Activated B cell treated with CpG ODN at 0.5 μM for 24 hours (primary cell): ENCODE measurements around the gene KLK7. TPM values are rescaled to one million over a fixed set of nuclear protein-coding genes. Genes with fewer than 3 reads are reported as not detected.

Experiments used
- ATAC-seq: fragments of 200-7000 bp; cut with Tn5 transposase; one replicate; pipeline ENCODE4 v1.10.0; 2021; ENCODE audit warnings: low read depth, mild to moderate bottlenecking, moderate library complexity
- CTCF ChIA-PET: fragments of 350-600 bp; sonication (Branson Sonifier 250); formaldehyde crosslinking; loops from one replicate; lab custom pipeline; 2021; ENCODE audit warnings: antibody characterized with exemption; lab: Charles Lee
- POLR2A ChIA-PET: fragments of 350-600 bp; sonication (Branson Sonifier 250); formaldehyde crosslinking; loops from one replicate; lab custom pipeline; 2021; ENCODE audit warnings: antibody characterized with exemption; lab: Charles Lee
- DNase-seq: peaks from one replicate; pipeline ENCODE4 v3.0.0; 2022
- H3K27ac Mint-ChIP-seq: one replicate; pipeline ENCODE4 v1.8.0; 2020; ENCODE audit warnings: mixed read lengths
- H3K27me3 Mint-ChIP-seq: one replicate; pipeline ENCODE4 v1.8.0; 2021; ENCODE audit warnings: mixed read lengths
- H3K36me3 Mint-ChIP-seq: one replicate; pipeline ENCODE4 v1.8.0; 2021; ENCODE audit warnings: low read depth, mixed read lengths
- H3K4me1 Mint-ChIP-seq: one replicate; pipeline ENCODE4 v1.8.0; 2021; ENCODE audit warnings: mixed read lengths
- H3K4me3 Mint-ChIP-seq: one replicate; pipeline ENCODE4 v1.8.0; 2020; ENCODE audit warnings: mild to moderate bottlenecking, mixed read lengths
- H3K9me3 Mint-ChIP-seq: one replicate; pipeline ENCODE4 v1.8.0; 2020; ENCODE audit warnings: mixed read lengths
- CTCF ChIP-seq: fragments of 200-600 bp; IDR thresholded peaks from one replicate; pipeline ENCODE4 v1.8.0; 2022; ENCODE audit warnings: antibody characterized with exemption, mild to moderate bottlenecking
- intact Hi-C: fragments of 100-400 bp; cut with micrococcal nuclease; formaldehyde crosslinking; loops from one replicate; pipeline ENCODE4 v1.15.1; 2024
- total RNA-seq: library from RNA; stranded (reverse); gene quantifications from 2 replicates; pipeline ENCODE4 v1.2.3, GENCODE V29; 2022

Gene KLK7
- total RNA-seq, 1 donor from 2014 or later: not detected

GRCh38 chr19:51025401-51025800 is 41.7 kb upstream of the KLK7 start:
- ChIA-PET POLR2A (no interaction called here), CTCF (no interaction called here)
- DNase-seq: no peak
- Mint-ChIP-seq H3K36me3 (no peaks in the 10 kb centered on the region), H3K27me3 (peaks cover 22% of the 10 kb centered on the region), H3K27ac (no peak overlapping the region), H3K4me3 (no peak overlapping the region), H3K9me3 (no peaks in the 10 kb centered on the region), H3K4me1 (no peaks in the 10 kb centered on the region)
- no peak for TF ChIP-seq CTCF
- intact Hi-C loops: no loop called here
- ATAC-seq: no peak

GRCh38 chr19:51024924-51025323 is 41.2 kb upstream of the KLK7 start:
- CTCF ChIA-PET: no interaction called here
- peaks cover 25% of the 10 kb centered on the region for H3K27me3 Mint-ChIP-seq

DNA sequence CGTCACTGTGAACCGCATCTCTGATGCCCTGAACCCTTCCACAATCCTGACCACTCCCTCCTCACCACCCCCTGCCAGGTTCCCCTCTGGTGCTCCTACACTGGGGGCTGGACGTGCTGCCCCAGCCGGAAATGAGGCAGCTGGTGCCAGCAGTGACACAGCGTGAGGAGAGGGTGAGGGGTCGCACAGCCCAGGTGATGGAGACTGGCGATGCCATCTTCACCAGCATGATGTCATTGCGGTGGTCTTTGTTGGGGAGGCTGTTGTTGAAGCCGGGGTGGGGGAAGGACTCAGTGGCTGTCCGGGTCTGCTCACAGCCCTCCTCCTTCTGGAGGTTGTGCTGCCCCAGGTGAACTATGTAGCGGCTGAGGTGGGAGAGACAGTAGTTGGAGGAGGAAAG is 40.2 kb upstream of the KLK7 start:
- Mint-ChIP-seq H3K4me1 (no peaks in the 10 kb centered on the region), H3K27me3 (peaks cover 24% of the 10 kb centered on the region), H3K27ac (no peak overlapping the region), H3K9me3 (no peaks in the 10 kb centered on the region), H3K4me3 (no peak overlapping the region), H3K36me3 (no peaks in the 10 kb centered on the region)
- DNase-seq: no peak
- intact Hi-C loops: no loop called here
- TF ChIP-seq CTCF: no peak
- CTCF ChIA-PET: no interaction called here
- no peak for ATAC-seq
- POLR2A ChIA-PET: no interaction called here

More at GRCh38 chr19:51024924-51025323, 41.2 kb upstream of the KLK7 start:
- Mint-ChIP-seq H3K4me1 (no peaks in the 10 kb centered on the region), H3K36me3 (no peaks in the 10 kb centered on the region), H3K4me3 (no peak overlapping the region), H3K9me3 (no peaks in the 10 kb centered on the region), H3K27ac (no peak overlapping the region)
- no peak for DNase-seq
- intact Hi-C loops: no loop called here
- TF ChIP-seq CTCF: no peak
- POLR2A ChIA-PET: no interaction called here
- ATAC-seq: no peak

DNA sequence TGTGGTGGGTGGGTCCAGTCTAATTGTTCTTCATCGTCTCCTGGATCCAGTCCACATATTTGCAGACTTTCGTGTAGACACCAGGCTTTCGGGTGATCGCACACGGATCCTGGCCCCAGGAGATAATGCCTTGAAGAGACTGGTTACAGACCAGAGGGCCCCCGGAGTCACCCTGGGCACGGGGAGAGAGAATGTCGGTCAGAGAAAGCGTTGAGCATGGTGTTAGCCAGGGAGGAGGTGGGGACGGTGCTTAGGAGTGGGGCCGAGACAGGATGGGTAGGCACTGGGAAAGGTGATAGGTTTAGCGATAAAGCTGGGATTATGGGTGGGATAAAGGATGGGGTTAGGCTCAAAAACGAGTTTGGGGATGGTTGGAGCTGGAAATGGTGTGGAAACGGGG is 38.8 kb upstream of the KLK7 start:
- TF ChIP-seq CTCF: no peak
- no peak overlapping the region for H3K27ac Mint-ChIP-seq
- no peaks in the 10 kb centered on the region for H3K36me3 Mint-ChIP-seq
- DNase-seq (no peak), ATAC-seq (no peak)
- intact Hi-C loops: no loop called here
- ChIA-PET CTCF (no interaction called here), POLR2A (interaction anchor here (0.6 kb wide), 1 partner anchor 1919 kb away, joined by 3 read pairs; no protein-coding TSS in a partner anchor)
- no peaks in the 10 kb centered on the region for H3K9me3 Mint-ChIP-seq
- peaks cover 4% of the 10 kb centered on the region for H3K4me1 Mint-ChIP-seq
- H3K4me3 Mint-ChIP-seq: no peak overlapping the region
- peaks cover 33% of the 10 kb centered on the region for H3K27me3 Mint-ChIP-seq

- intact Hi-C loops: no loop called here
- Mint-ChIP-seq H3K36me3 (no peaks in the 10 kb centered on the region), H3K27ac (no peak overlapping the region), H3K27me3 (peaks cover 39% of the 10 kb centered on the region), H3K4me1 (peaks cover 7% of the 10 kb centered on the region), H3K4me3 (no peak overlapping the region), H3K9me3 (no peaks in the 10 kb centered on the region)
- ATAC-seq (no peak), DNase-seq (no peak)
- POLR2A ChIA-PET: interaction anchor here (0.6 kb wide), 1 partner anchor 204 kb away, joined by 3 read pairs; no protein-coding TSS in a partner anchor
- CTCF ChIA-PET: interaction anchor here (1.6 kb wide), 1 partner anchor 147 kb away, joined by 5 read pairs; no protein-coding TSS in a partner anchor
- no peak for TF ChIP-seq CTCF
Observed at GRCh38 chr19:51020988-51021651, 37.4 kb upstream of the KLK7 start.
